ENCODE data around the gene PIP4K2C.

GRCh38 chr12:57620245-57620935 is 29.4 kb downstream of the PIP4K2C start:
- TF ChIP-seq CTCF (IDR thresholded peaks at IDR 0.05; ENCODE audit: insufficient read depth, low read length, poor library complexity, severe bottlenecking) (no peak), EZH2phosphoT487 (conservative IDR thresholded peaks at IDR 0.05; ENCODE audit: low read length) (no peak)
